ENCODE data around the gene SWI5. TPM values are rescaled to one million over a fixed set of nuclear protein-coding genes. Genes with fewer than 3 reads are reported as not detected.
A peak's percentile ranks its signal among the peaks of the same experiment; 100 is the strongest.

Gene SWI5
- total and polyA plus RNA-seq, 9 of the 15 experiments (the other 6 are each of a cell fraction or from before 2014, with no cell fraction given): 62.8 to 133 (median 95.9) TPM

DNA sequence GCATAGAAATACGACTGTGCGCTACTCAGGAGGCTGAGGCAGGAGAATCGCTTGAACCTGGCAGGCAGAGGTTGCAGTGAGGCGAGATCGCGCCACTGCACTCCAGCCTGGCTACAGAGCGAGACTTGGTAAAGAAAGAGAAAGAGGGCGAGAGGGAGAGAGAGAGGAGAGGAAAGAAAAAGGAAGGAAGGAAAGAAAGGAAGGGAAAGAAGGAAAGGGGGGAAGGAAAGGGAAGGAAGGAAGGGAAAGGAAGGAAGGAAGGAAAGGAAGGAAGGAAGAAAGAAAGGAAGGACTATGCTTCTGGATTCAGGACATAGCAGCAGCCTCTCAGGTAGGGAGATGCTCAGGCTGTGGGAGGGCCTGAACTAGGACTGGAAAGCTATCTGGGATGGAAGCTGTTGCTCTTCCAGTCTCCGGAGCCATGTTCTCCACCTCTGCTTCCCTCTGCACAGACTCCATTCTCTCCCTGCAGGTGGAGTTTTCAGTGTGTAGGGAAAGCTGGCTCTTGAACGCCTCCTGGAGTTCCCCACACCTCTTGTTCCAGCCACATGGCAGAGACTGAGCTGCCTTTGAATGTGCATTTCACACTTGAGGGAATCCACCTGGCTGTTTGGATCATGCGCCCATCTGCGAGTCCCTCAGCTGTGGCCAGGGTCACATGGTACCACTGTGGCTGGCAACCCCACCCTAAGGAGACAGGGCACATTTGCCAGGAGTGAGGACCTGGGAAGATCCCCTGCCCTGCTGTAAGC is 9.1 kb downstream of the SWI5 start (continued):
- TF ChIP-seq, protein P1, sequence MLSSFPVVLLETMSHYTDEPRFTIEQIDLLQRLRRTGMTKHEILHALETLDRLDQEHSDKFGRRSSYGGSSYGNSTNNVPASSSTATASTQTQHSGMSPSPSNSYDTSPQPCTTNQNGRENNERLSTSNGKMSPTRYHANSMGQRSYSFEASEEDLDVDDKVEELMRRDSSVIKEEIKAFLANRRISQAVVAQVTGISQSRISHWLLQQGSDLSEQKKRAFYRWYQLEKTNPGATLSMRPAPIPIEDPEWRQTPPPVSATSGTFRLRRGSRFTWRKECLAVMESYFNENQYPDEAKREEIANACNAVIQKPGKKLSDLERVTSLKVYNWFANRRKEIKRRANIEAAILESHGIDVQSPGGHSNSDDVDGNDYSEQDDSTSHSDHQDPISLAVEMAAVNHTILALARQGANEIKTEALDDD (IDR thresholded peaks at IDR 0.05): no peak
- no peak for TF ChIP-seq TBP (optimal IDR thresholded peaks at IDR 0.05; ENCODE audit: low read depth, low read length)
- TF ChIP-seq THRB (CRISPR knock-in tag; conservative IDR thresholded peaks at IDR 0.05): peak; percentile 81
- no peak for TF ChIP-seq PTRF (tag; IDR thresholded peaks at IDR 0.05)
- no peak for TF ChIP-seq RFX1 (IDR thresholded peaks at IDR 0.05)
- no peak for TF ChIP-seq SMARCC2 (IDR thresholded peaks at IDR 0.05; ENCODE audit: low read depth)
- TF ChIP-seq ZNF436 (CRISPR knock-in tag; IDR thresholded peaks at IDR 0.05): 0 out of 2 replicates have a peak, but pooled peaks have one; percentile 11
- no peak for TF ChIP-seq TAF15 (IDR thresholded peaks at IDR 0.05; ENCODE audit: low read depth, low read length)
- TF ChIP-seq ZNF41 (CRISPR knock-in tag; conservative IDR thresholded peaks at IDR 0.05): no peak
- no peak for TF ChIP-seq CHD1 (IDR thresholded peaks at IDR 0.05; ENCODE audit: low read length)
- TF ChIP-seq, protein P2, sequence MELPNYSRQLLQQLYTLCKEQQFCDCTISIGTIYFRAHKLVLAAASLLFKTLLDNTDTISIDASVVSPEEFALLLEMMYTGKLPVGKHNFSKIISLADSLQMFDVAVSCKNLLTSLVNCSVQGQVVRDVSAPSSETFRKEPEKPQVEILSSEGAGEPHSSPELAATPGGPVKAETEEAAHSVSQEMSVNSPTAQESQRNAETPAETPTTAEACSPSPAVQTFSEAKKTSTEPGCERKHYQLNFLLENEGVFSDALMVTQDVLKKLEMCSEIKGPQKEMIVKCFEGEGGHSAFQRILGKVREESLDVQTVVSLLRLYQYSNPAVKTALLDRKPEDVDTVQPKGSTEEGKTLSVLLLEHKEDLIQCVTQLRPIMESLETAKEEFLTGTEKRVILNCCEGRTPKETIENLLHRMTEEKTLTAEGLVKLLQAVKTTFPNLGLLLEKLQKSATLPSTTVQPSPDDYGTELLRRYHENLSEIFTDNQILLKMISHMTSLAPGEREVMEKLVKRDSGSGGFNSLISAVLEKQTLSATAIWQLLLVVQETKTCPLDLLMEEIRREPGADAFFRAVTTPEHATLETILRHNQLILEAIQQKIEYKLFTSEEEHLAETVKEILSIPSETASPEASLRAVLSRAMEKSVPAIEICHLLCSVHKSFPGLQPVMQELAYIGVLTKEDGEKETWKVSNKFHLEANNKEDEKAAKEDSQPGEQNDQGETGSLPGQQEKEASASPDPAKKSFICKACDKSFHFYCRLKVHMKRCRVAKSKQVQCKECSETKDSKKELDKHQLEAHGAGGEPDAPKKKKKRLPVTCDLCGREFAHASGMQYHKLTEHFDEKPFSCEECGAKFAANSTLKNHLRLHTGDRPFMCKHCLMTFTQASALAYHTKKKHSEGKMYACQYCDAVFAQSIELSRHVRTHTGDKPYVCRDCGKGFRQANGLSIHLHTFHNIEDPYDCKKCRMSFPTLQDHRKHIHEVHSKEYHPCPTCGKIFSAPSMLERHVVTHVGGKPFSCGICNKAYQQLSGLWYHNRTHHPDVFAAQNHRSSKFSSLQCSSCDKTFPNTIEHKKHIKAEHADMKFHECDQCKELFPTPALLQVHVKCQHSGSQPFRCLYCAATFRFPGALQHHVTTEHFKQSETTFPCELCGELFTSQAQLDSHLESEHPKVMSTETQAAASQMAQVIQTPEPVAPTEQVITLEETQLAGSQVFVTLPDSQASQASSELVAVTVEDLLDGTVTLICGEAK (IDR thresholded peaks at IDR 0.05): no peak
- TF ChIP-seq, protein P2 (CRISPR knock-in tag; IDR thresholded peaks at IDR 0.05): no peak
- TF ChIP-seq ZNF707 (CRISPR knock-in tag; conservative IDR thresholded peaks at IDR 0.05): no peak
- 0 out of 2 replicates have a peak, but pooled peaks have one; percentile 34 for TF ChIP-seq STAT6 (CRISPR knock-in tag; IDR thresholded peaks at IDR 0.05)
